Measurements from ENCODE around the gene RPL32. TPM values are rescaled to one million over a fixed set of nuclear protein-coding genes. Genes with fewer than 3 reads are reported as not detected.

RPL32 gene
- total and polyA plus RNA-seq, 9 of the 15 experiments (the other 6 are each of a cell fraction or from before 2014, with no cell fraction given): 2,738 to 6,200 (median 4,286) TPM

DNA sequence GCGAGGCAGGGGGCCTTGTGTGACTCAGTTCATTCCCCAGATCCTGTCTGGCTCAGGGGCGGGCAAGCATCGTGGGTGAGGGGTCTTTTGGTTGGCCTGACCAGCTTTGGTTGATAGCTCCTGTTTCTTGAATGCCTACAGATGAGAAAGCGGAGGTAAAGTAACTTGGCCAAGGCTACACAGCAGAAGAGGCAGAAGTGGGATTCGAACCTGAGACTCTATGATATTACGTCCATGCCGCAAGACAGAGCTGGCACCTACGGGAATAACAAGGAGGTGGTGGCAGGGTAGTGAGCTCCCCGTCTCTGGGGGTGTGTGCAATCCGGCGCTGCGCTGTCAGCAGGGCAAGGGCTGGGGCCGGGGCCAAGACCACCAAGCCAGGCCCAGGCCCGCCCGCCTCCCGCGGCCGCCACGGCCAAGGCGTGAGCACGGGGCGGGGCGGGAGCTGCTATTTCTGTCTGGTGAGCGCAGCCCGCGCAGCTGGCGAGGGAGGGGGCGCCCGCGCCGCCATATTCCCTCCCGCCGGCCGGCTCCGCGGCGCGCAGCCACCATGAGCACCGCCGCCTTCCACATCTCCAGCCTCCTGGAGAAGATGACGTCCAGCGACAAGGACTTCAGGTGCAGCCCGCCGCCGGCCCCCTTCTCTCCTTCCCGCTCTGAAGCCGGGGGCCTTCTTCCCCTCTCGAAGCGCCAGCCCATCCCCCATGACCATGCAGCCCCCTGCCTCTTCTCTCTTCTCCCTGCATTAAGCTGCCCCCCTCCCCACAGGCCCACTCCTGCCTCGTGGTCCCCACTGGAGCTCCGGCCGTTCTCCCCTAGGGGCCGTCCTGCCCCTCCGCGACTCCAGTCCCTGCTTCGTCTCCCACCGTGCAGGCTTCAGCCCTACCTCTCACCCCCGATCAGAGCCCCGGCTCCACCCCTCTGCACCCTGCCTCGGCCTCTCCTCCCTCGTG is 44.9 kb downstream of the RPL32 start, which contains the start of gene CAND2 (continued):
- no peak for TF ChIP-seq MIER1 (IDR thresholded peaks at IDR 0.05; ENCODE audit: low read depth)
- peak; percentile 96 for TF ChIP-seq CXXC5 (CRISPR knock-in tag; IDR thresholded peaks at IDR 0.05)
- TF ChIP-seq JUND (IDR thresholded peaks at IDR 0.05; ENCODE audit: borderline replicate concordance, low read depth, low read length): no peak
- TF ChIP-seq JUND (tag; IDR thresholded peaks at IDR 0.05; ENCODE audit: borderline replicate concordance, low read depth, low read length): 0 out of 3 replicates have a peak, but pooled peaks have one; percentile 26
- 0 out of 2 replicates have a peak, but pooled peaks have one; percentile 25 for TF ChIP-seq ARID1B (IDR thresholded peaks at IDR 0.05)
- TF ChIP-seq, protein P1, sequence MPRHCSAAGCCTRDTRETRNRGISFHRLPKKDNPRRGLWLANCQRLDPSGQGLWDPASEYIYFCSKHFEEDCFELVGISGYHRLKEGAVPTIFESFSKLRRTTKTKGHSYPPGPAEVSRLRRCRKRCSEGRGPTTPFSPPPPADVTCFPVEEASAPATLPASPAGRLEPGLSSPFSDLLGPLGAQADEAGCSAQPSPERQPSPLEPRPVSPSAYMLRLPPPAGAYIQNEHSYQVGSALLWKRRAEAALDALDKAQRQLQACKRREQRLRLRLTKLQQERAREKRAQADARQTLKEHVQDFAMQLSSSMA (CRISPR knock-in tag; IDR thresholded peaks at IDR 0.05): no peak
- TF ChIP-seq, protein P2, sequence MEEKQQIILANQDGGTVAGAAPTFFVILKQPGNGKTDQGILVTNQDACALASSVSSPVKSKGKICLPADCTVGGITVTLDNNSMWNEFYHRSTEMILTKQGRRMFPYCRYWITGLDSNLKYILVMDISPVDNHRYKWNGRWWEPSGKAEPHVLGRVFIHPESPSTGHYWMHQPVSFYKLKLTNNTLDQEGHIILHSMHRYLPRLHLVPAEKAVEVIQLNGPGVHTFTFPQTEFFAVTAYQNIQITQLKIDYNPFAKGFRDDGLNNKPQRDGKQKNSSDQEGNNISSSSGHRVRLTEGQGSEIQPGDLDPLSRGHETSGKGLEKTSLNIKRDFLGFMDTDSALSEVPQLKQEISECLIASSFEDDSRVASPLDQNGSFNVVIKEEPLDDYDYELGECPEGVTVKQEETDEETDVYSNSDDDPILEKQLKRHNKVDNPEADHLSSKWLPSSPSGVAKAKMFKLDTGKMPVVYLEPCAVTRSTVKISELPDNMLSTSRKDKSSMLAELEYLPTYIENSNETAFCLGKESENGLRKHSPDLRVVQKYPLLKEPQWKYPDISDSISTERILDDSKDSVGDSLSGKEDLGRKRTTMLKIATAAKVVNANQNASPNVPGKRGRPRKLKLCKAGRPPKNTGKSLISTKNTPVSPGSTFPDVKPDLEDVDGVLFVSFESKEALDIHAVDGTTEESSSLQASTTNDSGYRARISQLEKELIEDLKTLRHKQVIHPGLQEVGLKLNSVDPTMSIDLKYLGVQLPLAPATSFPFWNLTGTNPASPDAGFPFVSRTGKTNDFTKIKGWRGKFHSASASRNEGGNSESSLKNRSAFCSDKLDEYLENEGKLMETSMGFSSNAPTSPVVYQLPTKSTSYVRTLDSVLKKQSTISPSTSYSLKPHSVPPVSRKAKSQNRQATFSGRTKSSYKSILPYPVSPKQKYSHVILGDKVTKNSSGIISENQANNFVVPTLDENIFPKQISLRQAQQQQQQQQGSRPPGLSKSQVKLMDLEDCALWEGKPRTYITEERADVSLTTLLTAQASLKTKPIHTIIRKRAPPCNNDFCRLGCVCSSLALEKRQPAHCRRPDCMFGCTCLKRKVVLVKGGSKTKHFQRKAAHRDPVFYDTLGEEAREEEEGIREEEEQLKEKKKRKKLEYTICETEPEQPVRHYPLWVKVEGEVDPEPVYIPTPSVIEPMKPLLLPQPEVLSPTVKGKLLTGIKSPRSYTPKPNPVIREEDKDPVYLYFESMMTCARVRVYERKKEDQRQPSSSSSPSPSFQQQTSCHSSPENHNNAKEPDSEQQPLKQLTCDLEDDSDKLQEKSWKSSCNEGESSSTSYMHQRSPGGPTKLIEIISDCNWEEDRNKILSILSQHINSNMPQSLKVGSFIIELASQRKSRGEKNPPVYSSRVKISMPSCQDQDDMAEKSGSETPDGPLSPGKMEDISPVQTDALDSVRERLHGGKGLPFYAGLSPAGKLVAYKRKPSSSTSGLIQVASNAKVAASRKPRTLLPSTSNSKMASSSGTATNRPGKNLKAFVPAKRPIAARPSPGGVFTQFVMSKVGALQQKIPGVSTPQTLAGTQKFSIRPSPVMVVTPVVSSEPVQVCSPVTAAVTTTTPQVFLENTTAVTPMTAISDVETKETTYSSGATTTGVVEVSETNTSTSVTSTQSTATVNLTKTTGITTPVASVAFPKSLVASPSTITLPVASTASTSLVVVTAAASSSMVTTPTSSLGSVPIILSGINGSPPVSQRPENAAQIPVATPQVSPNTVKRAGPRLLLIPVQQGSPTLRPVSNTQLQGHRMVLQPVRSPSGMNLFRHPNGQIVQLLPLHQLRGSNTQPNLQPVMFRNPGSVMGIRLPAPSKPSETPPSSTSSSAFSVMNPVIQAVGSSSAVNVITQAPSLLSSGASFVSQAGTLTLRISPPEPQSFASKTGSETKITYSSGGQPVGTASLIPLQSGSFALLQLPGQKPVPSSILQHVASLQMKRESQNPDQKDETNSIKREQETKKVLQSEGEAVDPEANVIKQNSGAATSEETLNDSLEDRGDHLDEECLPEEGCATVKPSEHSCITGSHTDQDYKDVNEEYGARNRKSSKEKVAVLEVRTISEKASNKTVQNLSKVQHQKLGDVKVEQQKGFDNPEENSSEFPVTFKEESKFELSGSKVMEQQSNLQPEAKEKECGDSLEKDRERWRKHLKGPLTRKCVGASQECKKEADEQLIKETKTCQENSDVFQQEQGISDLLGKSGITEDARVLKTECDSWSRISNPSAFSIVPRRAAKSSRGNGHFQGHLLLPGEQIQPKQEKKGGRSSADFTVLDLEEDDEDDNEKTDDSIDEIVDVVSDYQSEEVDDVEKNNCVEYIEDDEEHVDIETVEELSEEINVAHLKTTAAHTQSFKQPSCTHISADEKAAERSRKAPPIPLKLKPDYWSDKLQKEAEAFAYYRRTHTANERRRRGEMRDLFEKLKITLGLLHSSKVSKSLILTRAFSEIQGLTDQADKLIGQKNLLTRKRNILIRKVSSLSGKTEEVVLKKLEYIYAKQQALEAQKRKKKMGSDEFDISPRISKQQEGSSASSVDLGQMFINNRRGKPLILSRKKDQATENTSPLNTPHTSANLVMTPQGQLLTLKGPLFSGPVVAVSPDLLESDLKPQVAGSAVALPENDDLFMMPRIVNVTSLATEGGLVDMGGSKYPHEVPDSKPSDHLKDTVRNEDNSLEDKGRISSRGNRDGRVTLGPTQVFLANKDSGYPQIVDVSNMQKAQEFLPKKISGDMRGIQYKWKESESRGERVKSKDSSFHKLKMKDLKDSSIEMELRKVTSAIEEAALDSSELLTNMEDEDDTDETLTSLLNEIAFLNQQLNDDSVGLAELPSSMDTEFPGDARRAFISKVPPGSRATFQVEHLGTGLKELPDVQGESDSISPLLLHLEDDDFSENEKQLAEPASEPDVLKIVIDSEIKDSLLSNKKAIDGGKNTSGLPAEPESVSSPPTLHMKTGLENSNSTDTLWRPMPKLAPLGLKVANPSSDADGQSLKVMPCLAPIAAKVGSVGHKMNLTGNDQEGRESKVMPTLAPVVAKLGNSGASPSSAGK (IDR thresholded peaks at IDR 0.05): peak; percentile 69
- TF ChIP-seq ZNF764 (CRISPR knock-in tag; IDR thresholded peaks at IDR 0.05; ENCODE audit: low read depth): peak; percentile 43; the same call in 1 of the 2 replicates
- TF ChIP-seq ARNT (IDR thresholded peaks at IDR 0.05): no peak
- no peak for TF ChIP-seq CREB1 (IDR thresholded peaks at IDR 0.05)
- peak; percentile 29; the same call in 1 of the 2 replicates for TF ChIP-seq CREB1 (CRISPR knock-in tag; IDR thresholded peaks at IDR 0.05)
- no peak for TF ChIP-seq CHD2 (IDR thresholded peaks at IDR 0.05; ENCODE audit: low read depth, low read length)
- 0 out of 2 replicates have a peak, but pooled peaks have one; percentile 41 for TF ChIP-seq CREM (IDR thresholded peaks at IDR 0.05; ENCODE audit: low read depth)
- TF ChIP-seq PHF20 (IDR thresholded peaks at IDR 0.05; ENCODE audit: partially characterized antibody): peak; percentile 66
- TF ChIP-seq ZBTB7A (IDR thresholded peaks at IDR 0.05; ENCODE audit: borderline replicate concordance, control insufficient read depth, low read depth, low read length): peak; percentile 92
